NCI-H187 (cell line): ENCODE measurements around the gene OR1I1.

Experiments
- DNase-seq, 2 experiments: peaks; one replicate each; lab custom pipeline; 2025; lab: John Stamatoyannopoulos, UW

The OR1I1 gene

GRCh38 chr19:15098460-15098859 is 16.4 kb downstream of the OR1I1 start:
- no peak for DNase-seq

GRCh38 chr19:15099017-15099582 is 17.1 kb downstream of the OR1I1 start:
- DNase-seq = no peak

- DNase-seq = no peak
Measured at GRCh38 chr19:15101479-15102082, 19.6 kb downstream of the OR1I1 start.

- no peak for DNase-seq
Measured at GRCh38 chr19:15104003-15104402, 22.0 kb downstream of the OR1I1 start.

GRCh38 chr19:15104411-15104810 is 22.4 kb downstream of the OR1I1 start:
- no peak for DNase-seq

- DNase-seq = no peak
Measured at GRCh38 chr19:15105044-15105443, 23.0 kb downstream of the OR1I1 start.

GRCh38 chr19:15107061-15108010 is 25.3 kb downstream of the OR1I1 start, which contains the start of gene SYDE1:
TSS of gene SYDE1 (plus strand) at chr19:15107401. CDS start at chr19:15107434, 33 bp downstream.
- DNase-seq = no peak

- no peak for DNase-seq
Measured at GRCh38 chr19:15108145-15108844, 26.3 kb downstream of the OR1I1 start.

- DNase-seq = no peak
Measured at GRCh38 chr19:15108845-15109767, 27.1 kb downstream of the OR1I1 start.

- no peak for DNase-seq
Measured at GRCh38 chr19:15109768-15110417, 27.9 kb downstream of the OR1I1 start.

- DNase-seq = no peak
Measured at GRCh38 chr19:15110418-15110815, 28.4 kb downstream of the OR1I1 start.

GRCh38 chr19:15111758-15112157 is 29.7 kb downstream of the OR1I1 start:
- DNase-seq = no peak

- DNase-seq = no peak
Measured at GRCh38 chr19:15112385-15112784, 30.4 kb downstream of the OR1I1 start.

GRCh38 chr19:15113245-15114152 is 31.5 kb downstream of the OR1I1 start:
- no peak for DNase-seq

- no peak for DNase-seq
Measured at GRCh38 chr19:15114153-15114540, 32.1 kb downstream of the OR1I1 start.

GRCh38 chr19:15115080-15115479 is 33.1 kb downstream of the OR1I1 start:
- DNase-seq = no peak

GRCh38 chr19:15115762-15116615 is 34.0 kb downstream of the OR1I1 start:
- DNase-seq = no peak

- DNase-seq = no peak
Measured at GRCh38 chr19:15116856-15117255, 34.8 kb downstream of the OR1I1 start.

- no peak for DNase-seq
Measured at GRCh38 chr19:15118248-15118647, 36.2 kb downstream of the OR1I1 start.
